Brain microvascular endothelial cell (primary cell): ENCODE data around the gene DAD1.

Experiments used
- DNase-seq: peaks from one replicate; pipeline ENCODE4 v3.0.0-alpha.2; 2020
- H3K27ac ChIP-seq: fragments of 250-450 bp; sonication (Bioruptor Pico); 2 replicates; pipeline ENCODE4 v1.5.1; 2020; ENCODE audit warnings: mild to moderate bottlenecking, moderate library complexity
- H3K27me3 ChIP-seq: fragments of 250-450 bp; sonication (Bioruptor Pico); replicated peaks from 2 replicates; pipeline ENCODE4 v1.5.1; 2020; ENCODE audit warnings: mild to moderate bottlenecking
- H3K36me3 ChIP-seq: fragments of 250-450 bp; sonication (Bioruptor Pico); replicated peaks from 2 replicates; pipeline ENCODE4 v1.5.1; 2020; ENCODE audit warnings: mild to moderate bottlenecking
- H3K4me3 ChIP-seq: 2 replicates; pipeline ENCODE4 v1.5.1; 2011; ENCODE audit warnings: low read depth, mild to moderate bottlenecking, control low read depth, low read length, moderate library complexity
- in situ Hi-C: cut with HindIII; loops from 2 replicates; pipeline ENCODE4 v1.10.0; 2017; ENCODE audit warnings: low sequenced_read_pairs, low pct_ligation_motif_present
- TF ChIP-seq, protein P1 (sequence below): IDR thresholded peaks from 2 replicates; pipeline ENCODE4 v1.5.1; 2011; ENCODE audit warnings: low read depth, mild to moderate bottlenecking, moderate library complexity, low read length, control low read depth, inconsistent platforms; ENCODE audit errors: missing control alignments

Gene DAD1

GRCh38 chr14:22579236-22579635 lies 9.8 kb downstream of the DAD1 start:
- Histone ChIP-seq H3K27ac (no peak overlapping the region), H3K36me3 (peaks cover 12% of the 10 kb centered on the region), H3K4me3 (no peak overlapping the region), H3K27me3 (no peaks in the 10 kb centered on the region)
- DNase-seq, result no peak
- in situ Hi-C loops, result loop anchor here (10.0 kb wide), 1 partner anchor 66 kb away; the partner anchor contains the start of gene OR6J1
- TF ChIP-seq, protein P1, sequence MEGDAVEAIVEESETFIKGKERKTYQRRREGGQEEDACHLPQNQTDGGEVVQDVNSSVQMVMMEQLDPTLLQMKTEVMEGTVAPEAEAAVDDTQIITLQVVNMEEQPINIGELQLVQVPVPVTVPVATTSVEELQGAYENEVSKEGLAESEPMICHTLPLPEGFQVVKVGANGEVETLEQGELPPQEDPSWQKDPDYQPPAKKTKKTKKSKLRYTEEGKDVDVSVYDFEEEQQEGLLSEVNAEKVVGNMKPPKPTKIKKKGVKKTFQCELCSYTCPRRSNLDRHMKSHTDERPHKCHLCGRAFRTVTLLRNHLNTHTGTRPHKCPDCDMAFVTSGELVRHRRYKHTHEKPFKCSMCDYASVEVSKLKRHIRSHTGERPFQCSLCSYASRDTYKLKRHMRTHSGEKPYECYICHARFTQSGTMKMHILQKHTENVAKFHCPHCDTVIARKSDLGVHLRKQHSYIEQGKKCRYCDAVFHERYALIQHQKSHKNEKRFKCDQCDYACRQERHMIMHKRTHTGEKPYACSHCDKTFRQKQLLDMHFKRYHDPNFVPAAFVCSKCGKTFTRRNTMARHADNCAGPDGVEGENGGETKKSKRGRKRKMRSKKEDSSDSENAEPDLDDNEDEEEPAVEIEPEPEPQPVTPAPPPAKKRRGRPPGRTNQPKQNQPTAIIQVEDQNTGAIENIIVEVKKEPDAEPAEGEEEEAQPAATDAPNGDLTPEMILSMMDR, result no peak

GRCh38 chr14:22577334-22577908 lies 11.6 kb downstream of the DAD1 start:
- Histone ChIP-seq H3K36me3 (peaks cover 24% of the 10 kb centered on the region), H3K27me3 (no peaks in the 10 kb centered on the region), H3K4me3 (no peak overlapping the region), H3K27ac (no peak overlapping the region)
- no peak for DNase-seq
- TF ChIP-seq, protein P1, result no peak
- in situ Hi-C loops, result loop anchor here (10.0 kb wide), 1 partner anchor 67 kb away; the partner anchor contains the start of gene OR6J1

- Histone ChIP-seq H3K36me3 (peaks cover 30% of the 10 kb centered on the region), H3K4me3 (no peak overlapping the region), H3K27me3 (no peaks in the 10 kb centered on the region), H3K27ac (no peak overlapping the region)
- DNase-seq, result no peak
- in situ Hi-C loops, result loop anchor here (10.0 kb wide), 1 partner anchor 71 kb away; the partner anchor contains the start of gene OR6J1
- TF ChIP-seq, protein P1, result no peak
Measured at GRCh38 chr14:22573804-22574203, 15.2 kb downstream of the DAD1 start.

GRCh38 chr14:22572562-22573058 lies 16.4 kb downstream of the DAD1 start:
- peak overlapping the region; percentile 51 for H3K27ac ChIP-seq
- H3K4me3 ChIP-seq, result no peak overlapping the region
- peak; percentile 51 for DNase-seq
- in situ Hi-C loops, result loop anchor here (10.0 kb wide), 1 partner anchor 72 kb away; the partner anchor contains the start of gene OR6J1
- TF ChIP-seq, protein P1, result no peak
- H3K36me3 ChIP-seq, result peaks cover 38% of the 10 kb centered on the region
- no peaks in the 10 kb centered on the region for H3K27me3 ChIP-seq

- Histone ChIP-seq H3K27ac (peak overlapping the region; percentile 21), H3K4me3 (no peak overlapping the region), H3K36me3 (peaks cover 43% of the 10 kb centered on the region), H3K27me3 (no peaks in the 10 kb centered on the region)
- peak; percentile 70 for DNase-seq
- TF ChIP-seq, protein P1, result peak; percentile 71
- in situ Hi-C loops, result loop anchor here (10.0 kb wide), 1 partner anchor 74 kb away; the partner anchor contains the start of gene OR6J1
Measured at GRCh38 chr14:22570132-22570949, 18.7 kb downstream of the DAD1 start.
